Panc1 (cell line): ENCODE data around the gene OR1A1.

Source experiments
- CTCF ChIP-seq: fragments of 450-650 bp; IDR thresholded peaks from 2 replicates; pipeline ENCODE4 v1.5.1; 2017; ENCODE audit warnings: mild to moderate bottlenecking
- POLR2AphosphoS5 ChIP-seq: IDR thresholded peaks from 2 replicates; pipeline ENCODE4 v1.6.1; 2012; ENCODE audit warnings: mild to moderate bottlenecking, low read depth, low read length, moderate library complexity
- REST ChIP-seq, 2 experiments: IDR thresholded peaks; 2 replicates each; pipeline ENCODE4 v1.6.1; 2011 to 2012; ENCODE audit warnings: low read depth in 2 of 2, control low read depth in 1 of 2, low read length in 1 of 2, mild to moderate bottlenecking in 1 of 2, moderate library complexity in 1 of 2; ENCODE audit not compliant: insufficient read depth in 1 of 2
- SIN3A ChIP-seq: IDR thresholded peaks from 2 replicates; pipeline ENCODE4 v1.6.1; 2012; ENCODE audit warnings: low read depth, mild to moderate bottlenecking, low read length, moderate library complexity, borderline replicate concordance; ENCODE audit not compliant: insufficient read depth

- no peak for TF ChIP-seq REST (IDR thresholded peaks at IDR 0.05; ENCODE audit: insufficient read depth in 1 of 2, low read depth in 2 of 2, low read length in 1 of 2)
- TF ChIP-seq CTCF, result no peak
- no peak for TF ChIP-seq SIN3A
- TF ChIP-seq POLR2AphosphoS5, result no peak
Observed at GRCh38 chr17:3189961-3190360, 17.5 kb upstream of the OR1A1 start.
